Measurements from ENCODE around the gene UNC45A. TPM values are rescaled to one million over a fixed set of nuclear protein-coding genes. Genes with fewer than 3 reads are reported as not detected.

UNC45A gene
- total RNA-seq, 2 experiments from 2014 or later, result 46.1 to 68.0 TPM

GRCh38 chr15:90972133-90972532 lies 37.0 kb downstream of the UNC45A start:
- ChIA-PET CTCF (ENCODE audit: unreplicated experiment) (no interaction called here), POLR2A (interaction anchor here (0.6 to 1.2 kb wide), 5 partner anchors 9 to 37 kb away, joined by 3 to 4 read pairs (median 3); partner anchors contain the start of gene RCCD1)
- Histone ChIP-seq H3K36me3 (ENCODE audit: insufficient read depth, low read length) (peaks cover 94% of the 10 kb centered on the region), H3K4me1 (ENCODE audit: insufficient read depth, low read length, poor library complexity, severe bottlenecking) (no peaks in the 10 kb centered on the region), H3K9me3 (ENCODE audit: low read length) (no peaks in the 10 kb centered on the region), H3K27ac (ENCODE audit: low read depth, low read length, poor library complexity, severe bottlenecking) (no peak overlapping the region), H3K9me2 (ENCODE audit: insufficient read depth, low read length) (no peaks in the 10 kb centered on the region), H3K4me3 (ENCODE audit: low read depth, low read length, poor library complexity, severe bottlenecking) (no peak overlapping the region), H2AFZ (ENCODE audit: low read length) (no peak overlapping the region), H3K4me2 (ENCODE audit: low read length) (no peak overlapping the region), H4K20me1 (ENCODE audit: insufficient read depth, low read length) (no peaks in the 10 kb centered on the region), H3K79me2 (ENCODE audit: insufficient read depth, low read depth, low read length) (no peaks in the 10 kb centered on the region)
- no peak for TF ChIP-seq CTCF (conservative IDR thresholded peaks at IDR 0.05; ENCODE audit: low read length)
- TF ChIP-seq EZH2phosphoT487 (IDR thresholded peaks at IDR 0.05; ENCODE audit: borderline replicate concordance, low read depth, low read length), result no peak
- BruUV-seq (replicated peaks), result TSS peak; percentile 2
- DNase-seq (ENCODE audit: low spot score), result no peak
- intact Hi-C loops (cut with micrococcal nuclease; ENCODE audit: unreplicated experiment), result no loop called here

GRCh38 chr15:90974216-90974615 lies 39.1 kb downstream of the UNC45A start:
- H3K4me3 ChIP-seq (ENCODE audit: low read depth, low read length, poor library complexity, severe bottlenecking), result no peak overlapping the region
- H3K36me3 ChIP-seq (ENCODE audit: insufficient read depth, low read length), result peaks cover 93% of the 10 kb centered on the region
- H3K9me3 ChIP-seq (ENCODE audit: low read length), result no peaks in the 10 kb centered on the region
- no TSS peak for BruUV-seq (replicated peaks)
- no peak for DNase-seq (ENCODE audit: low spot score)
- CTCF ChIA-PET (ENCODE audit: unreplicated experiment), result no interaction called here
- H3K9me2 ChIP-seq (ENCODE audit: insufficient read depth, low read length), result no peaks in the 10 kb centered on the region
- H3K4me1 ChIP-seq (ENCODE audit: insufficient read depth, low read length, poor library complexity, severe bottlenecking), result no peaks in the 10 kb centered on the region
- intact Hi-C loops (cut with micrococcal nuclease; ENCODE audit: unreplicated experiment), result no loop called here
- no peak overlapping the region for H3K27ac ChIP-seq (ENCODE audit: low read depth, low read length, poor library complexity, severe bottlenecking)
- POLR2A ChIA-PET, result no interaction called here
- H3K79me2 ChIP-seq (ENCODE audit: insufficient read depth, low read depth, low read length), result no peaks in the 10 kb centered on the region
- H2AFZ ChIP-seq (ENCODE audit: low read length), result no peak overlapping the region
- no peak for TF ChIP-seq CTCF (conservative IDR thresholded peaks at IDR 0.05; ENCODE audit: low read length)
- no peak for TF ChIP-seq EZH2phosphoT487 (IDR thresholded peaks at IDR 0.05; ENCODE audit: borderline replicate concordance, low read depth, low read length)
- no peak overlapping the region for H3K4me2 ChIP-seq (ENCODE audit: low read length)
- no peaks in the 10 kb centered on the region for H4K20me1 ChIP-seq (ENCODE audit: insufficient read depth, low read length)

GRCh38 chr15:90979582-90979981 lies 44.5 kb downstream of the UNC45A start:
- BruUV-seq (replicated peaks), result no TSS peak
- CTCF ChIA-PET (ENCODE audit: unreplicated experiment), result no interaction called here
- H3K9me2 ChIP-seq (ENCODE audit: insufficient read depth, low read length), result no peaks in the 10 kb centered on the region
- peaks cover 98% of the 10 kb centered on the region for H3K36me3 ChIP-seq (ENCODE audit: insufficient read depth, low read length)
- no peaks in the 10 kb centered on the region for H4K20me1 ChIP-seq (ENCODE audit: insufficient read depth, low read length)
- H3K9me3 ChIP-seq (ENCODE audit: low read length), result no peaks in the 10 kb centered on the region
- TF ChIP-seq CTCF (conservative IDR thresholded peaks at IDR 0.05; ENCODE audit: low read length) (no peak), EZH2phosphoT487 (IDR thresholded peaks at IDR 0.05; ENCODE audit: borderline replicate concordance, low read depth, low read length) (no peak)
- POLR2A ChIA-PET, result interaction anchor here (0.6 to 1.1 kb wide), 2 partner anchors 13 to 70 kb away, joined by 4 to 9 read pairs; no protein-coding TSS in a partner anchor
- H3K79me2 ChIP-seq (ENCODE audit: insufficient read depth, low read depth, low read length), result peaks cover 13% of the 10 kb centered on the region
- H2AFZ ChIP-seq (ENCODE audit: low read length), result no peak overlapping the region
- no peaks in the 10 kb centered on the region for H3K4me1 ChIP-seq (ENCODE audit: insufficient read depth, low read length, poor library complexity, severe bottlenecking)
- H3K4me2 ChIP-seq (ENCODE audit: low read length), result no peak overlapping the region
- no peak for DNase-seq (ENCODE audit: low spot score)
- no peak overlapping the region for H3K27ac ChIP-seq (ENCODE audit: low read depth, low read length, poor library complexity, severe bottlenecking)
- intact Hi-C loops (cut with micrococcal nuclease; ENCODE audit: unreplicated experiment), result no loop called here
- no peak overlapping the region for H3K4me3 ChIP-seq (ENCODE audit: low read depth, low read length, poor library complexity, severe bottlenecking)
